A673 (cell line): ENCODE results near the gene SPACA6. TPM values are rescaled to one million over a fixed set of nuclear protein-coding genes. Genes with fewer than 3 reads are reported as not detected.

Experiments used
- BruUV-seq: library from RNA; stranded (reverse); fragments of 400-500 nt; replicated peaks from 2 replicates; lab custom pipeline; 2021; lab: Mats Ljungman, UMichigan
- CTCF ChIA-PET: fragments of 300-600 bp; sonication (Branson Sonifier 250); formaldehyde crosslinking; loops from one replicate; lab custom pipeline; 2022; ENCODE audit warnings: antibody characterized with exemption; lab: Charles Lee
- POLR2A ChIA-PET: fragments of 300-600 bp; sonication (Branson Sonifier 250); formaldehyde crosslinking; loops from one replicate; lab custom pipeline; 2022; ENCODE audit warnings: antibody characterized with exemption; ENCODE audit not compliant: low non-redundant PET; lab: Charles Lee
- DNase-seq: peaks from one replicate; pipeline ENCODE4 v3.0.0-alpha.2; 2015; ENCODE audit warnings: low spot score
- H3K27ac ChIP-seq: fragments of 200-600 bp; sonication (generic); 2 replicates; pipeline ENCODE4 v1.5.1; 2016; ENCODE audit warnings: mixed run types, low read depth, mild to moderate bottlenecking, mixed read lengths, antibody characterized with exemption, low read length; ENCODE audit not compliant: poor library complexity, severe bottlenecking
- H3K27me3 ChIP-seq: fragments of 200-600 bp; sonication (generic); replicated peaks from 2 replicates; pipeline ENCODE4 v1.6.1; 2017; ENCODE audit warnings: mixed run types, low read depth, mild to moderate bottlenecking, mixed read lengths, antibody characterized with exemption, low read length; ENCODE audit not compliant: insufficient read depth, poor library complexity
- H3K36me3 ChIP-seq: fragments of 200-600 bp; sonication (generic); 2 replicates; pipeline ENCODE4 v1.6.1; 2016; ENCODE audit warnings: mixed run types, mild to moderate bottlenecking, mixed read lengths, antibody characterized with exemption, low read length; ENCODE audit not compliant: insufficient read depth, poor library complexity, severe bottlenecking
- H3K4me1 ChIP-seq: fragments of 200-600 bp; sonication (generic); 2 replicates; pipeline ENCODE4 v1.6.1; 2017; ENCODE audit warnings: mixed run types, mild to moderate bottlenecking, mixed read lengths, antibody characterized with exemption, low read length; ENCODE audit not compliant: insufficient read depth, poor library complexity, severe bottlenecking
- H3K4me3 ChIP-seq: fragments of 200-600 bp; sonication (generic); 2 replicates; pipeline ENCODE4 v1.5.1; 2016; ENCODE audit warnings: low read depth, mixed run types, mild to moderate bottlenecking, mixed read lengths, low read length; ENCODE audit not compliant: poor library complexity, severe bottlenecking
- H3K9me3 ChIP-seq: fragments of 200-600 bp; sonication (generic); 2 replicates; pipeline ENCODE4 v1.6.1; 2016; ENCODE audit warnings: mixed run types, low read depth, mild to moderate bottlenecking, mixed read lengths, antibody characterized with exemption, low read length; ENCODE audit not compliant: poor library complexity, severe bottlenecking
- CTCF ChIP-seq: fragments of 300-800, 200-600 bp; sonication (generic); conservative IDR thresholded peaks from 2 replicates; pipeline ENCODE4 v1.5.1; 2017; ENCODE audit warnings: low read depth, mild to moderate bottlenecking, antibody characterized with exemption, low read length, moderate library complexity, mixed read lengths
- EZH2 ChIP-seq: fragments of 200-600 bp; sonication (generic); IDR thresholded peaks from 2 replicates; pipeline ENCODE4 v1.6.1; 2017; ENCODE audit warnings: borderline replicate concordance, low read depth, mild to moderate bottlenecking, mixed read lengths, antibody characterized with exemption, low read length; ENCODE audit not compliant: poor library complexity, severe bottlenecking
- intact Hi-C: fragments of 100-400 bp; cut with micrococcal nuclease; formaldehyde crosslinking; loops from one replicate; pipeline ENCODE4 v1.10.0; 2022; ENCODE audit not compliant: unreplicated experiment
- total RNA-seq: library from RNA; stranded (reverse); gene quantifications from 2 replicates; pipeline ENCODE4 v1.2.3, GENCODE V29; 2021

The SPACA6 gene
- total RNA-seq, 1 experiment from 2014 or later, result 28.6 TPM

- TF ChIP-seq EZH2 (no peak), CTCF (no peak)
- BruUV-seq, result no TSS peak
- DNase-seq, result no peak
- peaks cover 35% of the 10 kb centered on the region for H3K27me3 ChIP-seq
- intact Hi-C loops, result no loop called here
- no peaks in the 10 kb centered on the region for H3K36me3 ChIP-seq
- H3K9me3 ChIP-seq, result no peaks in the 10 kb centered on the region
- POLR2A ChIA-PET, result no interaction called here
- no peaks in the 10 kb centered on the region for H3K4me1 ChIP-seq
- no peak overlapping the region for H3K27ac ChIP-seq
- CTCF ChIA-PET, result no interaction called here
- H3K4me3 ChIP-seq, result no peak overlapping the region
Observed at GRCh38 chr19:51713319-51714285, 20.5 kb downstream of the SPACA6 start.

DNA sequence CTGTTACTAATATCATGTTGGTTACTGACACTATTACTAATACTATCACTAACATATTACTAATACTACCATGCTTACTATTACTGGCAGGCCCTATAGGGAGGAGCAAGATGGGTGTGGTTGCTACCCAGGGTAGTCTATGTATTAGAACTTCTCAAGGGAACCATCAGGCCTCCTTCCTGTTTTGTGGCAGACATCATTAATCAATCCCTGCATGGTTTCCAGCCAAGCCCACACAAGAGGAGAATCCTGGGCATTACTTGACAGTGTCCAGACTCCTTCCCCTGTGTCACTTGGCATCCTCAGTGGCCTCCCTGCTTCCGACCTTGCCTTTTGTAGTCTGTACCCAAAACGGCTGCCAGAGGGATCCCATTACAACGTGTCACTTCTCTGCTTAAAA is 21.7 kb downstream of the SPACA6 start:
- intact Hi-C loops, result no loop called here
- no peaks in the 10 kb centered on the region for H3K36me3 ChIP-seq
- H3K27ac ChIP-seq, result no peak overlapping the region
- H3K27me3 ChIP-seq, result peaks cover 47% of the 10 kb centered on the region
- ChIA-PET CTCF (interaction anchor here (0.7 kb wide), 1 partner anchor 11 kb away, joined by 4 read pairs; no protein-coding TSS in a partner anchor), POLR2A (no interaction called here)
- no peak for DNase-seq
- no peaks in the 10 kb centered on the region for H3K4me1 ChIP-seq
- no peaks in the 10 kb centered on the region for H3K9me3 ChIP-seq
- no peak overlapping the region for H3K4me3 ChIP-seq
- TF ChIP-seq EZH2 (no peak), CTCF (no peak)
- BruUV-seq, result no TSS peak

DNA sequence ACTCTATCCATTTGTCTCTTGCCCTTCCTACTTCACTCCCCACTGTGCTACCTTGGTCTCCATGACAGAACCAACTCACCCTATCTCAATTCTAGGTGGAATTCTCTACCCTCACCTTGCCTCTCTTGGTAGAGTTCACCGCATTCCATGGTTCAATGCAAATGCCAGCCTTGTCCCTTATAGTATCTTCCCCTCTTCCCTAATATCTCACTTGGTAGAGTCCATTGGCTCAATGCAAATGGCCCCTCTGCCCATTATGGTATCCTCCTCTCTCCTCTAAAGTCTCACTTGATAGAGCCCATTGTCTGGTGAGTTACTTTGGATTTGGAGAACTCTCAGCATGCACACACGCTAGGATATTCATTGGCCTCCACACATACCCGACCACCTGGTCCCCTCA is 22.7 kb downstream of the SPACA6 start:
- Histone ChIP-seq H3K4me3 (no peak overlapping the region), H3K36me3 (no peaks in the 10 kb centered on the region), H3K4me1 (no peaks in the 10 kb centered on the region), H3K27me3 (peaks cover 57% of the 10 kb centered on the region), H3K9me3 (no peaks in the 10 kb centered on the region), H3K27ac (no peak overlapping the region)
- BruUV-seq, result no TSS peak
- ChIA-PET CTCF (no interaction called here), POLR2A (no interaction called here)
- no peak for DNase-seq
- intact Hi-C loops, result no loop called here
- TF ChIP-seq CTCF, result no peak
- no peak for TF ChIP-seq EZH2
